HG03469 (cell line): ENCODE data around the gene RCN1.

Experiments used
- ATAC-seq: cut with Tn5 transposase; IDR thresholded peaks from one replicate; pipeline ENCODE4 v1.9.1; 2021; ENCODE audit warnings: mild to moderate bottlenecking, moderate library complexity, moderate number of reproducible peaks; ENCODE audit not compliant: unreplicated experiment

Gene RCN1

DNA sequence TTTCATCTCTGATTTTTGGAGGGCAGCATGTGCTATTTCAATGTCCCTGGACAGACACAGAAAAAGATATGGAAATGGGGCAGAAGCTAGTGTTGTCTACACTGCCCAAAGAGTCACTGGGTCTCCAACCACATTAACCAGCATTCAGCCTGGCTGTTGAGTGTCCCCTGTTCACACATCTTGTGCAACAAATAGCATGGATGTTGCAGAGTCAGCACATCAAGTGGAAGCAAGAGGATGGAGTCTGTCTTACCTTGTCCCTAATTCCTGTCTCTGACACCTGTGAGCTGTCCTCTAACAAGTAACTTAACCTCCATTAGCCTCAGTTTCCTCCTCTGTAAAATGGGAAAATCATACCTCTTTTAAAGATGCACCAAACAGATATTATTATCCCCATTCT lies 60.2 kb downstream of the RCN1 start:
- ATAC-seq, result no peak

DNA sequence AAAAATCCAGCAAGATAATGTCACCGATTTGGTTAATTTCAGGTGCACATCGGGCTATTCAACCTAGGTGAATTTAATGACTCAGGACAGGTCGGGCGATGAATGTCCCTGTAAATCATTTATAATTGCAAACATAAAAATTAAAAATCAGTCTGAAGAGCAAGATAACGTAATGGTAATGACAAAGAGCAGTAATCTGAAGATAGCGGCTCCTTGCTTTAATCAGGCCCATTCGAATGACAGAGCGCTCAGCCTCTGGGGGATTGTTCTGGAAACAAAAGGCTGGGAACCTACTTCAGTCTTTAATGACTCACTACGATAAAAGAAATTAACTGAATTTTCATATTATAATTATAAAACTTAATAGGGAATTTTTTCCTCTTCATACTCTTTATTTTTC lies 61.3 kb downstream of the RCN1 start:
- no peak for ATAC-seq

DNA sequence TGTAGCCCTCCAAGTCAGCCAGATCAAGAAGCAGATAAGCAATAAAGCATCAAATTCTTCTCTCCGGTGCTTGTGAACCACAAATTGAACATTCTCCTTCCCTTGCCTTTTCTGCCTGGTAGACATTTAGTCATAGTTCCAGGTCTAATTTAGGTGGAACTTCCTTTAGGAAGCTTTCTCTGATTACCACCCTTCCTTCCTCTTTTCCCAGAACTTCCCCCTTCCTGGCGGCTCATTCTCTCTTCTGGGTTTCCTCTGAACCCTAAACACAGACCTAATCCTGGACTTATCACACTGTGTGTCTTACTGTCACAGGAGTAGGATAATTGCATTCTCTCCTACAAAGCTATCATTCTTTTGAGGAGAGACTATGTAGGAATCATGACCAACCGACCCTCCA lies 61.9 kb downstream of the RCN1 start:
- no peak for ATAC-seq

DNA sequence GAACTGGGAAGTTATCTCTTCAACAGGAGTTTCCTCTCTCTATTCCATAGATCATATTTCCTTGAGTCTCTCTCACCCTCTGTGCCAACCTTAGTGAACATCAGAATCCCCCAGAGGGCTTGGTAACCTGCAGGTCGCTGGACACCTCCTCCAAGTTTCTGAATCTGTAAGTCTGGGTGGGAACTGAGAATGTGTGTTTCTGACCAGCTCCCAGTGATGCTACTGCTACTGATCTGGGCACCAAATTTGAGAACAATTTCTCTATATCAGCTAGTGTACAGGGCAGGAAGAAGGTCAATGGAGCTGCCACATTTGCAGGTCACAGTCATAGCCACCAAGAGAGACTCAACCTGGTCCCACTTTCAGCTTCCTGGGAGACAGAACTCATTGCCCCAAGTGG lies 62.9 kb downstream of the RCN1 start:
- ATAC-seq, result no peak

DNA sequence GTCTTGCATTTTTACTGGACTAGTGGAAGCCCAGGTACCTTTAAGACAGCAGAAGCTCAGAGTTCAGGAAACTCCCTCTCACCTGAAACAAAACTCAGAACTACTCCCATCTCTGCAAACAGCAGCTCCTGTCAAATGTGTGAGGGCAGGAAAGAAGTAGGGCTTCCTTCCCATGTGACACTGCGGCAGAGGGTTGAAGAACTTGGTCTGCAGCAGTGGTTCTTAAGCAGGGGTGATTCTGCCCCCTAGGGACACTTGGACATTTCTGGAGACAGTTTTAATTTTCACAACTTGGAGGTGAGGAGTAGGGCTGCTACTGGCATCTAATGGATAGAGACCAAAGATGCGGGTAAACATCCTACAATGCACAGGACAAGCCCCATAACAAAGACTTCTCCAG lies 63.4 kb downstream of the RCN1 start:
- no peak for ATAC-seq
